Measurements from ENCODE around the gene RSPRY1.
A peak's percentile ranks its signal among the peaks of the same experiment; 100 is the strongest.
"Not testable (repeated sequence)": the region's sequence is repeated elsewhere in the genome, so short reads cannot be mapped to it uniquely, and the experiment has no call there.

RSPRY1 gene

GRCh38 chr16:57179215-57179828 lies 6.8 kb upstream of the RSPRY1 start:
- DNase-seq (ENCODE audit: extremely low spot score) = no peak
- POLR2A ChIA-PET = interaction anchor here (0.8 kb wide), 1 partner anchor 590 kb away, joined by 3 read pairs; no protein-coding TSS in a partner anchor
- no peak for TF ChIP-seq CTCF (IDR thresholded peaks at IDR 0.05; ENCODE audit: control extremely low read depth, extremely low read depth, low read depth, missing control alignments)
- CTCF ChIA-PET = interaction anchor here (0.7 to 1.6 kb wide), 6 partner anchors 9 to 103 kb away, joined by 3 to 6 read pairs (median 3); no protein-coding TSS in a partner anchor

GRCh38 chr16:57184113-57184512 lies 2.0 kb upstream of the RSPRY1 start:
- ChIA-PET POLR2A (no interaction called here), CTCF (interaction anchor here (1.0 to 2.9 kb wide), 8 partner anchors 9 to 407 kb away, joined by 3 to 11 read pairs (median 3); no protein-coding TSS in a partner anchor)
- no peak for DNase-seq (ENCODE audit: extremely low spot score)

GRCh38 chr16:57184887-57185445 lies 1.2 kb upstream of the RSPRY1 start:
- no peak for DNase-seq (ENCODE audit: extremely low spot score)
- POLR2A ChIA-PET = interaction anchor here (0.7 kb wide), 1 partner anchor 380 kb away, joined by 3 read pairs; no protein-coding TSS in a partner anchor
- TF ChIP-seq CTCF (IDR thresholded peaks at IDR 0.05; ENCODE audit: control extremely low read depth, extremely low read depth, low read depth, missing control alignments) = no peak
- CTCF ChIA-PET = interaction anchor here (1.1 kb wide), 1 partner anchor 221 kb away, joined by 3 read pairs; no protein-coding TSS in a partner anchor

More at GRCh38 chr16:57184113-57184512, 2.0 kb upstream of the RSPRY1 start:
- no peak for TF ChIP-seq CTCF (IDR thresholded peaks at IDR 0.05; ENCODE audit: control extremely low read depth, extremely low read depth, low read depth, missing control alignments)

GRCh38 chr16:57185446-57185944 lies 634 bp upstream of the RSPRY1 start:
- ChIA-PET CTCF (interaction anchor here (0.7 to 2.1 kb wide), 4 partner anchors 10 to 221 kb away, joined by 3 to 5 read pairs (median 3); no protein-coding TSS in a partner anchor), POLR2A (interaction anchor here (0.5 to 0.7 kb wide), 3 partner anchors 25 to 381 kb away, joined by 3 read pairs; no protein-coding TSS in a partner anchor)
- DNase-seq (ENCODE audit: extremely low spot score) = peak; percentile 45
- TF ChIP-seq CTCF (IDR thresholded peaks at IDR 0.05; ENCODE audit: control extremely low read depth, extremely low read depth, low read depth, missing control alignments) = no peak

GRCh38 chr16:57186872-57187854 lies 1.0 kb downstream of the RSPRY1 start:
- TF ChIP-seq CTCF (IDR thresholded peaks at IDR 0.05; ENCODE audit: control extremely low read depth, extremely low read depth, low read depth, missing control alignments) = no peak
- ChIA-PET CTCF (interaction anchor here (1.1 to 2.1 kb wide), 3 partner anchors 94 to 113 kb away, joined by 3 to 5 read pairs (median 3); no protein-coding TSS in a partner anchor), POLR2A (no interaction called here)
- DNase-seq (ENCODE audit: extremely low spot score) = peak; percentile 42

GRCh38 chr16:57187902-57188710 lies 2.0 kb downstream of the RSPRY1 start:
- DNase-seq (ENCODE audit: extremely low spot score); POLR2A ChIA-PET: not testable (repeated sequence)
- CTCF ChIA-PET = interaction anchor here (1.1 to 1.5 kb wide), 2 partner anchors 103 to 112 kb away, joined by 3 read pairs; no protein-coding TSS in a partner anchor

Data from GM10248 (cell line).